Activated naive CD8-positive, alpha-beta T cell treated with anti-CD3 and anti-CD28 coated beads, Interleukin-2, amount 50 U/mL, for 16 hours (primary cell): ENCODE measurements around the gene CCDC142.
"Not testable (repeated sequence)": the region's sequence is repeated elsewhere in the genome, so short reads cannot be mapped to it uniquely, and the experiment has no call there.

Source experiments
- DNase-seq: peaks from one replicate; pipeline ENCODE4 v3.0.0-alpha.2; 2020; ENCODE audit warnings: low read depth, low spot score

Gene CCDC142

DNA sequence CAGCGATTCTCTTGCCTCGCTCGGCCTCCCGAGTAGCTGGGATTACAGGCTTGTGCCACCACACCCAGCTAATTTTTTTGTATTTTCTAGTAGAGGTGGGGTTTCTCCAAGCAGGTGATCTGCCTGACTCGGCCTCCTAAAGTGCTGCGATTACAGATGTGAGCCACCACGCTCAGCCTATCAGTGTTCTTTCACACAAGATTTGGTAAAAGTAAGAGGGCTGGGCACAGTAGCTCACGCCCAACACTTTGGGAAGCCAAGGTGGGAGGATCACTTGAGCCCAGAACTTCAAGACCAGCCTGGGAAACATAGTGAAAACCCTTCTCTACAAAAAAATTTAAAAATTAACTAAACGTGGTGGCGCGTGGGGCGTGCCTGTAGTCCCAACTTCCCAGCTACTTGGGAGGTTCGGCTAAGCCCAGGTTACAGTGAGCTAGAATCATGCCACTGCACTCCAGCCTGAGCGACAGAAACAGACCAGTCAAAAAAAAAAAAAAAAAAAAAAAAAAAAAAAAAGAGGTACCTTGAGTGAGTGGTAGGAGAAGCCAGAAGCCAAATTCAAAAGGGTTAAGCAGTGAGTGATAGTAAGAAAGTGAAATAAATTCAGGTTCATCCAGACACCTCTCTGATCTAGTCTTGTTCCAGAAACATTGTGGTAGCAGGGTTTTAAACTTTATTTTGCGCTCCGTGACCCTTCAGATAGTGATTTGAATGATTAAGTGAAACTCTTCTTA, 11.3 kb downstream of the CCDC142 start:
- no peak for DNase-seq

GRCh38 chr2:74470742-74471141, 12.1 kb downstream of the CCDC142 start:
- not testable (repeated sequence) for DNase-seq

DNA sequence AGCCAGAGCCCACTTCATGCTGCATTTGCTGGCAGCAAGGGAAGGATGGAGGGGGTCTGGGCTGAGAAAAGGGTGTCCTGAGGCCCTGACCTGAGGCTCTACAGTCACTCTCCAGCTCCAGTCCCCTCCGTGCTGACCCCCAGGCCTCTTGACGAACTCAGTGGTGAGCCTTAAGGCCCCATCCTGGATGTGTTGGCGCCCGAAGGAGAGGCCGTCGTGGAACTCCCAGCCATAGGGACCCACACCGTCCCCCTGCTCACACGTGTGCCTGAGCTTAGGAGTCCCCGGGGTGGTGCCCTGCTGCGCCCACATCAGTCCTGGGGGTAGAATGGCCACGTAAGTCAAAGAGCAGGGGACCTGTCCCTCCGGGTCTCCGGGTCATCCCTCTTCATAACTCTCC, 18.4 kb downstream of the CCDC142 start:
- no peak for DNase-seq

GRCh38 chr2:74462786-74463105, 20.1 kb downstream of the CCDC142 start:
- DNase-seq = no peak

DNA sequence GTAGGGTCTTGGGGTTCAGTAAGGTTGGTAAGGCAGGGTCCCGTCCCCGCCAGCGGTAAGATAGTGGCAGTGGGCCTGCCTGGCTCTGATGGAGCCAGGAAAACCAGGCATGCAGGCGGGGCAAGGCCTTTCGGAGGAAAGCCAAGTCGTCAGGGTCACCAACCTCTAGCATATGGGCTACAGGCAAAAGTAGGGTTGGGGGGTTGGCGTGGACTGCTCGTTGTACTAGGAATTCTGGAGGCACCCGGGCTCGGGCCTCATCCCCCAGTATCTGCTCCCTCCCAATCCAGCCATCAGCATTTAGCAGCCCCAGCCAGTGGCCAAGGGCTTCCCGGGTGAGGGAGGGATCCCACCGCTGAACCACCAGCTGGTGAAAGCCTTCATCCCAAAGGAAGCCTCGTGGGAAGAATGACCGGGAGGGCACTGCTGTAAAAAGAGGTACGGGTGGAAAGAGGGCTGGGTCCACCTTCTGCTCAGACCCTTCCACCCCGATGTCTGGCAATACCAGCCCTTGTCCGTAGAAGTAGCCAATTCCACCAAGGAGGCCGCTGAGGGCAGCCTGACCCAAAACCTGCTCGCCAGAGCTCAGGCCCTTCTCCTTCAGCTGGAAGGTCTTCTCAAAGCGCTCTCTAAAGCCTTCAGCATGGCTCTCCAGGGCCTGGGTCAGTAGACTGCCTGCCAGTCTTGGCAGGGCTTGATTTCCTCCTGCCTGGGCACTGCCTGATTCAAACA, 20.6 kb downstream of the CCDC142 start:
- DNase-seq = no peak

DNA sequence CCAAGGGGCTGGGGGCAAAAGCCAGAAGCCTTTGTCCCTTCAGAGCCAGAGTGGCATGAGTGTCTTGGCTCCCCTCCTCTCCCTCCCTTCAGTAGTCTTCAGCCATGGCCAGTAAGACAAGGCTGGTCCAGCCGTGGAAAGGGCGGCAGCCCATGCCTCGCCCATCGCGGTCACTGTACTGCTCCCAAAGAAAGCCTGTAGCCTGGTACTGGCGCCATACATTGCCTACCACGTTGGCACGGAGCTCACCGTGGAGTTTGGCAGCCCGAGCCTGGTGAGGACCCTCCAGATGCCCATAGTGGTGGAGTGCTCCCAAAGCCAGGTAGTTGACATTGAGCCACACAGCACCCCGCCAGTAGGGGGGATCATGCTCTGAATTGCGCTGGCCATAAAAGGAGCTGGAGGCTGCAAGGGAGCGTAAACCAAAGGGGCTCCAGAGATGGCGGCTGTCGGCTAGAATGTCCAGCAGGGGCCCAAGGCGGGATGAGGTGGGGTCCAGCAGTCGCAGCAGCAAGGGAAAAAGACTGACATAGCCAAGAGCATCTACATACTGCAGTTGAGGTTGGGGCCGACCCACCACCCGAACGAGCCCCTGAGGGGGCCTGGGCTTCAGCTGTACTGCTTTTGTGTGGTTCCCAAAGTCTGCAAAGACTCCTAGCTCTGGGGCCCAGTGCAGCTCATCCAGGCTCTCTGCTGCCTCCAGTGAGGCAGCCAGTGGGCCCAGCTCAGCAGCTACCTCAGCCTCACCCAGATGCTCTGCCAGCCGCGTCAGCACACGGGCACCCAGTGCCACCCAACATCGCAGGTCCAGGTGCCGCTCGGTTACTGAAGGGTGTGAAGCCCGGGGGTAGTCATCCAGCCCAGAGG, 21.4 kb downstream of the CCDC142 start:
- DNase-seq = no peak

DNA sequence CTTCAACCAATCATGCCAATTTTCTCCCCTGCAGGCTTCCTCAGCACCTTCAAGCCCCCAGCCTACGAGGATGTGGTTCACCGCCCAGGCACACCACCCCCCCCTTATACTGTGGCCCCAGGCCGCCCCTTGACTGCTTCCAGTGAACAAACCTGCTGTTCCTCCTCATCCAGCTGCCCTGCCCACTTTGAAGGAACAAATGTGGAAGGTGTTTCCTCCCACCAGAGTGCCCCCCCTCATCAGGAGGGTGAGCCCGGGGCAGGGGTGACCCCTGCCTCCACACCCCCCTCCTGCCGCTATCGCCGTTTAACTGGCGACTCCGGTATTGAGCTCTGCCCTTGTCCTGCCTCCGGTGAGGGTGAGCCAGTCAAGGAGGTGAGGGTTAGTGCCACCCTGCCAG, 22.6 kb downstream of the CCDC142 start:
- not testable (repeated sequence) for DNase-seq

- DNase-seq = not testable (repeated sequence)
Measured at GRCh38 chr2:74459503-74460118, 23.2 kb downstream of the CCDC142 start.

DNA sequence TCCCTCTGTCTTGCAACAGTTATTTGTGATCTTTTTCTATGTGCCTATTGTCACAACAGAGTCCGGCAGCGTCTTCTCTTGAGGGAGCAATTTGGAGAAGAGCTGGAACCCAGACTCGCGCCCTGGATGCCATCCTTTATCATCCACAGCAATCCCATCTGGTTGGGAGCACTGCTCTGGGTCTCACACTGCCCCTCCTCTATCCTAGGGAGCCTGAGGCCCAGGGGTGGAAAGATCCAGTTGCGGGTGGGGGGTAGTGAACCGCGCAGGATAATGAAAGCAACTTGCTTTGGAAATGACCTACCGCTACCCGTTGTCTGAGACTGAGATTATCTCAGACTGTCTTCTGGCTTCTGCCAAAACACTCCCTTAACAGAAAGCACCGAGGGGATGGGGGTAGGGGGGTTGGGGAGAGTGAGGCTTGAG, 23.8 kb downstream of the CCDC142 start:
- DNase-seq = no peak

GRCh38 chr2:74458132-74458937, 24.5 kb downstream of the CCDC142 start, which contains the start of gene WBP1:
Gene WBP1, plus strand, starts transcription at chr2:74458438. Its CDS starts 165 bp downstream, at chr2:74458603.
- peak; percentile 97 for DNase-seq

GRCh38 chr2:74457549-74458131, 25.2 kb downstream of the CCDC142 start:
- DNase-seq = peak; percentile 63

DNA sequence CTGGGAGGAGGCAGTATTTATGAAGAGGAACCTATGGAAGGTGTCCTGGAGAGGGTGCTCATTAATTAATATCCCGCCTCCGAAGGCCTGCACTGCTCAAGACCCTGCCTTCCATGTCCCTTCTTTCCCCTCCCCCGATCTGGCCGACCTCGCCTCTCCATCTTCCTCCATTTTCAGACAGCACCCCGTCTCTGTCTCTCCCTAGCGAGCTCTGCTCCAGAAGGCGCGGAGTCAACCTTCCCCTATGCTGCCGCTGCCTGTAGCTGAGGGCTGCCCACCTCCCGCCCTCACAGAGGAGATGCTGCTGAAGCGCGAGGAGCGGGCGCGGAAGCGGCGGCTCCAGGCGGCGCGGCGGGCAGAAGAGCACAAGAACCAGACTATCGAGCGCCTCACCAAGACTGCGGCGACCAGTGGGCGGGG, 25.7 kb downstream of the CCDC142 start:
- no peak for DNase-seq

GRCh38 chr2:74454654-74455511, 27.9 kb downstream of the CCDC142 start, which contains the start of gene INO80B:
Gene INO80B, plus strand, starts transcription at chr2:74455087. Its CDS starts 30 bp downstream, at chr2:74455117.
- peak; percentile 91 for DNase-seq

- no peak for DNase-seq
Measured at GRCh38 chr2:74450570-74451190, 32.1 kb downstream of the CCDC142 start.

GRCh38 chr2:74448771-74449170, 34.0 kb downstream of the CCDC142 start:
- DNase-seq = no peak

DNA sequence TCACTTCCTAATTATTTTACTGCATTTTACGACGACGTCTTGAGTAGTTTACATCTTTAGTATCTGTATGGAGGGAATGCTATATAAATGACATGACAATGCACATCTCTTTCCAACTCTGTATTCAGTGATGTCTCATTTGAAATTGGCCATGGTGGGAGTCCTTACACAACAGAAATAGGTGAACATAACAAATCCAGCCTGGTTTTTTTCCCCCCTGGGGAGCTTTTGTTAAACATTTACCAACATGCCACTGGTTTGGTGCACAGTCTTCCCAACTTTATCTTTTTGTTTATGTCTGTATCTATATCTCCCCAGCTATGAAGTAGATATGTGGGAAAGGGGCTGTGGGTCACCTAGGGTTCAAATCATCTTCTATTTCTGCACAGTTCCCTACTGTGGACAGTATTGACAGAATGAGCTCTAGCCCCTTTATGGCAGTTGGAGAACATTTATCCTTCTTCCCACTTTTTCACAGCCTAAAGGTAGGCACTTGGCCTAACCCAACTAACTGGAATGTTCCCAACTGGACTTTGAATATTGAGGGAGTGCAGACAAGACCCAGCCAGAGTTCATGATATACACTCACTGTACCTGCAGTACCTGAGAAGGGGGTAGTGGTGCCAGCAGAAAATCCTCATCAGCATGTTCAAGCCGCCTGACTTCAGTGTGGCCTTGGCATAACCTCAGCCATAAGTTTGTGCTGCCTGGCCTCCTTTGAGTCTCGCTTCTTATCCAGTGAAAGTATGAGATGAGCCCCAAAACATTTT, 35.4 kb downstream of the CCDC142 start:
- DNase-seq = no peak

DNA sequence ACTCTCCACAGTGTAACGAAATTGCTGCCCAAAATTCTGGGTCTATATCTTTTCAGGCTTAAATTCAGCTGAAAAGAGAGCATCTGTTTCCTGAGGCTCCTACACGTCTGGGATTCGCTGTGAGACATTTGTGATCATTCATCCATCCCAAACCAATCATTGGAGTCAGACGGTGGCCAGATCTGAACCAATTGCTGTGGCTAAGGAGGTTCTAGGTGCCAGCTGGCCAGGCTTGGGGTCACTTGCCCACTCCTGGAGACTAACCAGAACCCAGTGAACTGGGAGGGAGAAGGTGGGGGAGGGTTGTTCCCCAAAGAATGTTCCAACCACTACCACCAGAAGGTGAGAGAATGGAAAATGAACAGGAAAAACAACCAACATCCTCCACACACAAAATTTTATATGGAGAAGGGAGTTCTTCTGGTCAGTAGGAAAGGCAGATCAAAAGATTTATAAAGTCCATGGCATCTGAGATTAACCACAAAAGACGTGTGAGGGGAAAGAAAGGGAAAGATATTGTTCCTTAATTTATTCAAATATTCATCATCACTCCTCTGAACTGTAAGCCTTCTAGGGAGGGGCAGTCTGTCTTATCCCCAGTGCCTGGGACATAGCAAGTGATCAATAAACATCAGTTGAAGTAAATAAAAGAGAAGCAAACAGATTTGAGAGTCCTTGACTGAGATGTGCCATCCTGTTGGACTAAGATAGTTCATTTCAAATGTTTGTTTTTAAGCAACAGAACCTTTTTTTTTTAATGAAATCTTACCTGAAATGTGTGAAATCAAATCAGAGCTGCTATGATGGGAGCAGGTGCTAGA, 38.1 kb downstream of the CCDC142 start:
- DNase-seq = no peak
